PC-9 (cell line): ENCODE results near the gene ITPRIPL2. TPM values are rescaled to one million over a fixed set of nuclear protein-coding genes. Genes with fewer than 3 reads are reported as not detected.

Experiments
- BruUV-seq: library from RNA; stranded (reverse); fragments of 400-500 nt; replicated peaks from 2 replicates; lab custom pipeline; 2021; lab: Mats Ljungman, UMichigan
- CTCF ChIA-PET: fragments of 300-600 bp; sonication (Branson Sonifier 250); formaldehyde crosslinking; loops from one replicate; lab custom pipeline; 2022; ENCODE audit warnings: antibody characterized with exemption; lab: Charles Lee
- POLR2A ChIA-PET: fragments of 300-600 bp; sonication (Branson Sonifier 250); formaldehyde crosslinking; loops from one replicate; lab custom pipeline; 2022; ENCODE audit warnings: antibody characterized with exemption; ENCODE audit not compliant: unreplicated experiment; lab: Charles Lee
- DNase-seq, 2 experiments: peaks; one replicate each; pipeline versions ENCODE4 v3.0.0 to v3.0.0-alpha.2; 2015 to 2022; ENCODE audit warnings: mixed read lengths in 1 of 2
- H2AFZ ChIP-seq: fragments of 200-600 bp; sonication (generic); 2 replicates; pipeline ENCODE4 v1.8.1; 2017; ENCODE audit warnings: antibody characterized with exemption
- H3F3A ChIP-seq: fragments of 200-600 bp; sonication (generic); 2 replicates; pipeline ENCODE4 v1.8.1; 2017; ENCODE audit warnings: antibody characterized with exemption, mild to moderate bottlenecking, low read depth; ENCODE audit not compliant: insufficient read depth
- H3K27ac ChIP-seq: fragments of 200-600 bp; sonication (generic); 2 replicates; pipeline ENCODE4 v1.6.1; 2016; ENCODE audit warnings: mixed run types
- H3K27me3 ChIP-seq: fragments of 200-600 bp; sonication (generic); 2 replicates; pipeline ENCODE4 v1.6.1; 2016; ENCODE audit warnings: low read depth, mixed run types; ENCODE audit not compliant: insufficient read depth
- H3K36me3 ChIP-seq: fragments of 200-600 bp; sonication (generic); 2 replicates; pipeline ENCODE4 v1.6.1; 2016; ENCODE audit warnings: low read depth, mixed run types
- H3K4me1 ChIP-seq: fragments of 200-600 bp; sonication (generic); replicated peaks from 2 replicates; pipeline ENCODE4 v1.6.1; 2016; ENCODE audit warnings: mixed run types; ENCODE audit not compliant: insufficient read depth
- H3K4me2 ChIP-seq: fragments of 200-600 bp; sonication (generic); 2 replicates; pipeline ENCODE4 v1.6.1; 2017; ENCODE audit warnings: mixed run types
- H3K4me3 ChIP-seq: fragments of 200-600 bp; sonication (generic); 2 replicates; pipeline ENCODE4 v1.6.1; 2016; ENCODE audit warnings: mixed run types
- H3K79me2 ChIP-seq: fragments of 200-600 bp; sonication (generic); 2 replicates; pipeline ENCODE4 v1.6.1; 2017; ENCODE audit warnings: low read depth, mixed run types
- H3K9me2 ChIP-seq: fragments of 200-600 bp; sonication (generic); 2 replicates; pipeline ENCODE4 v1.8.1; 2017; ENCODE audit warnings: mild to moderate bottlenecking; ENCODE audit not compliant: insufficient read depth
- H3K9me3 ChIP-seq: fragments of 200-600 bp; sonication (generic); 2 replicates; pipeline ENCODE4 v1.8.1; 2016; ENCODE audit warnings: low read depth; ENCODE audit not compliant: insufficient read depth
- H4K20me1 ChIP-seq: fragments of 200-600 bp; sonication (generic); 2 replicates; pipeline ENCODE4 v1.8.1; 2017; ENCODE audit not compliant: insufficient read depth
- EZH2 ChIP-seq: fragments of 200-600 bp; sonication (generic); IDR thresholded peaks from 2 replicates; pipeline ENCODE4 v1.8.0; 2017; ENCODE audit warnings: antibody characterized with exemption, low read depth
- intact Hi-C: fragments of 100-400 bp; cut with micrococcal nuclease; formaldehyde crosslinking; loops from one replicate; pipeline ENCODE4 v1.10.0; 2022; ENCODE audit not compliant: unreplicated experiment
- total RNA-seq: library from RNA; stranded (reverse); gene quantifications from 2 replicates; pipeline ENCODE4 v1.2.3, GENCODE V29; 2021
- TF ChIP-seq, protein P1 (sequence below): fragments of 200-600 bp; sonication (generic); conservative IDR thresholded peaks from 2 replicates; pipeline ENCODE4 v1.6.1; 2017; ENCODE audit warnings: mixed run types, antibody characterized with exemption, mild to moderate bottlenecking, moderate library complexity

Gene ITPRIPL2
- total RNA-seq, 1 experiment from 2014 or later, result 117 TPM

DNA sequence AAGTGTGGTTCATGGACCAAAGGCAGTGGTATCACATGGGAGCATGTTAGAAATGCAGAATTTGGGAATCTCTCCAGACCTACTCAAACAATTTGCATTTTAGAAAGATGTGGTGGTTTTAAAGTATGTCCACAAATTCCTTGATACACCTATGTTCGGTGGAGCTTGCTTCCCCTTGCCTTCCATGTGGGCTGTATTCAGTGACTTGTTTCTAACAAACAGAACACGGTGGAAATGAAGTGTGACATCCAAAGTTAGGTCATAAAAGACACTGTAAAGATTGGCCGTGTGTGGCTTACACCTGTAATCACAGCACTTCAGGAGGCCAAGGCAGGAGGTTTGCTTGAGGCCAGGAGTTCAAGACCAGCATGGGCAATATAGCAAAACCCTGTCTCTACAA lies 29.6 kb upstream of the ITPRIPL2 start:
- intact Hi-C loops, result no loop called here
- H3F3A ChIP-seq, result no peaks in the 10 kb centered on the region
- H3K4me1 ChIP-seq, result peaks cover 18% of the 10 kb centered on the region
- no peaks in the 10 kb centered on the region for H3K36me3 ChIP-seq
- H3K27ac ChIP-seq, result no peak overlapping the region
- no peak overlapping the region for H2AFZ ChIP-seq
- no peak overlapping the region for H3K4me3 ChIP-seq
- TF ChIP-seq EZH2, result no peak
- TF ChIP-seq, protein P1, sequence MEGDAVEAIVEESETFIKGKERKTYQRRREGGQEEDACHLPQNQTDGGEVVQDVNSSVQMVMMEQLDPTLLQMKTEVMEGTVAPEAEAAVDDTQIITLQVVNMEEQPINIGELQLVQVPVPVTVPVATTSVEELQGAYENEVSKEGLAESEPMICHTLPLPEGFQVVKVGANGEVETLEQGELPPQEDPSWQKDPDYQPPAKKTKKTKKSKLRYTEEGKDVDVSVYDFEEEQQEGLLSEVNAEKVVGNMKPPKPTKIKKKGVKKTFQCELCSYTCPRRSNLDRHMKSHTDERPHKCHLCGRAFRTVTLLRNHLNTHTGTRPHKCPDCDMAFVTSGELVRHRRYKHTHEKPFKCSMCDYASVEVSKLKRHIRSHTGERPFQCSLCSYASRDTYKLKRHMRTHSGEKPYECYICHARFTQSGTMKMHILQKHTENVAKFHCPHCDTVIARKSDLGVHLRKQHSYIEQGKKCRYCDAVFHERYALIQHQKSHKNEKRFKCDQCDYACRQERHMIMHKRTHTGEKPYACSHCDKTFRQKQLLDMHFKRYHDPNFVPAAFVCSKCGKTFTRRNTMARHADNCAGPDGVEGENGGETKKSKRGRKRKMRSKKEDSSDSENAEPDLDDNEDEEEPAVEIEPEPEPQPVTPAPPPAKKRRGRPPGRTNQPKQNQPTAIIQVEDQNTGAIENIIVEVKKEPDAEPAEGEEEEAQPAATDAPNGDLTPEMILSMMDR, result no peak
- CTCF ChIA-PET, result interaction anchor here (0.6 to 0.7 kb wide), 3 partner anchors 97 to 332 kb away, joined by 4 to 5 read pairs (median 5); no protein-coding TSS in a partner anchor
- no peaks in the 10 kb centered on the region for H3K27me3 ChIP-seq
- no peaks in the 10 kb centered on the region for H4K20me1 ChIP-seq
- no peaks in the 10 kb centered on the region for H3K9me3 ChIP-seq
- no peak for DNase-seq
- H3K9me2 ChIP-seq, result no peaks in the 10 kb centered on the region
- peaks cover 22% of the 10 kb centered on the region for H3K79me2 ChIP-seq
- BruUV-seq, result no TSS peak
- POLR2A ChIA-PET, result no interaction called here
- no peak overlapping the region for H3K4me2 ChIP-seq

DNA sequence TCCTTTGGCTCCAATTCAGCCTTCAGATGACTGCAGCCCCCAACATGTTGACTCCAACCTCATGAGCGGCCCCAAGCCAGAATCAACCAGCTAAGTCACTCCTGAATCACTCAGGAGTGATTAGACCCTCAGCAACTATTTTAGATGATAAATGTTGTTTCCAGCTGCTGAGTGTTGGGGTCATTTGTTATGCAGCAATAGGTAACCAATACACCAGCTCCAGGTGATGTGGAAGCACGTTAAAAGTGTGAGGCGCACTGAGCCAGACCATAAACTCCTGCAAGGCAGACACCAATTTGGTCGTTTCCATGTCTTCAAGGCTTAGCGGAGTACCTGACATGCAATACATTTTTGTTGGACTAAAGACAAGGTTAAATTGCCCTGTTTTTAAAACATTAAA lies 28.9 kb upstream of the ITPRIPL2 start:
- DNase-seq, result no peak
- Histone ChIP-seq H3K4me1 (peaks cover 18% of the 10 kb centered on the region), H3K27ac (no peak overlapping the region), H3K9me2 (no peaks in the 10 kb centered on the region), H3K9me3 (no peaks in the 10 kb centered on the region), H3K79me2 (peaks cover 30% of the 10 kb centered on the region), H3K4me2 (no peak overlapping the region), H3K4me3 (no peak overlapping the region), H3K27me3 (no peaks in the 10 kb centered on the region), H4K20me1 (no peaks in the 10 kb centered on the region), H3K36me3 (no peaks in the 10 kb centered on the region), H3F3A (no peaks in the 10 kb centered on the region), H2AFZ (no peak overlapping the region)
- ChIA-PET CTCF (interaction anchor here (0.6 to 1.5 kb wide), 4 partner anchors 97 to 331 kb away, joined by 4 to 5 read pairs (median 5); partner anchors contain the start of gene TMC7), POLR2A (no interaction called here)
- intact Hi-C loops, result loop anchor here (5.0 kb wide), 1 partner anchor 437 kb away; the partner anchor contains the start of genes CCP110 and GDE1
- TF ChIP-seq, protein P1, result no peak
- no peak for TF ChIP-seq EZH2
- no TSS peak for BruUV-seq

DNA sequence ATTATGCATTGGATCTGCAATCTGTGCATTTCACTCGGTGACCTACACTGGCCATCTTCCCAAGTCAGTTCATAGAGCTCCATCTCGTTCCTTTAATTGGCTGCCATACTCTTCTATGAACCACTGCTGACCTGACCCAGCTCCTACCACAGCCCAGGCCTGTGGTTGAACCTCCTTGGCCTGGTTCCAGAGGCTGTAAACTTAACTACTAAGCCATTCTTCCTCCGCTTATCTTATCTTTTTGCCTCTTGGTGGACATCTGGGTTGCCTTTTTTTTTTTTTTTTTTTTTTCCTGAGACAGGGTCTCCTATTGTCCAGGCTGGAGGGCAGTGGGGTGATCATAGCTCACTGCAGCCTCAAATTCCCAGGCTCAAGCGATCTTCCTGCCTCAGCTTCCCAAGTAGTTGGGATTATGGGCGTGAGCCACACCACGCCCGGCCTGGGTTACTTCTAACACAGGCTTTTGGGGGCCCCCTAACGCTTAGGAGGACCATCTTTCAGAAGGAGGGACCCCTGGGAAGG lies 28.0 kb upstream of the ITPRIPL2 start:
- H3K4me1 ChIP-seq, result peaks cover 18% of the 10 kb centered on the region
- no peaks in the 10 kb centered on the region for H3K27me3 ChIP-seq
- ChIA-PET POLR2A (interaction anchor here (0.6 kb wide), 2 partner anchors 79 to 284 kb away, joined by 4 to 23 read pairs; partner anchors contain the start of gene ARL6IP1), CTCF (interaction anchor here (0.5 to 1.5 kb wide), 12 partner anchors 22 to 289 kb away, joined by 3 to 7 read pairs (median 4); partner anchors contain the start of gene TMC7)
- H3K4me3 ChIP-seq, result no peak overlapping the region
- H3K79me2 ChIP-seq, result peaks cover 36% of the 10 kb centered on the region
- DNase-seq, result no peak
- H3K27ac ChIP-seq, result no peak overlapping the region
- no peaks in the 10 kb centered on the region for H3K9me3 ChIP-seq
- no peaks in the 10 kb centered on the region for H3K9me2 ChIP-seq
- H4K20me1 ChIP-seq, result no peaks in the 10 kb centered on the region
- H2AFZ ChIP-seq, result no peak overlapping the region
- H3F3A ChIP-seq, result peaks cover 7% of the 10 kb centered on the region
- no TSS peak for BruUV-seq
- TF ChIP-seq, protein P1, result no peak
- TF ChIP-seq EZH2, result no peak
- H3K36me3 ChIP-seq, result no peaks in the 10 kb centered on the region
- intact Hi-C loops, result loop anchor here (1.0 to 5.0 kb wide), 7 partner anchors 28 to 437 kb away; partner anchors contain the start of genes CCP110, GDE1 and ITPRIPL2
- H3K4me2 ChIP-seq, result peak overlapping the region; percentile 63
